HG03432 (cell line): ENCODE results near the gene ALB.

Experiments
- ATAC-seq: cut with Tn5 transposase; IDR thresholded peaks from one replicate; pipeline ENCODE4 v1.9.1; 2021; ENCODE audit warnings: mild to moderate bottlenecking, moderate library complexity; ENCODE audit not compliant: unreplicated experiment

Gene ALB

DNA sequence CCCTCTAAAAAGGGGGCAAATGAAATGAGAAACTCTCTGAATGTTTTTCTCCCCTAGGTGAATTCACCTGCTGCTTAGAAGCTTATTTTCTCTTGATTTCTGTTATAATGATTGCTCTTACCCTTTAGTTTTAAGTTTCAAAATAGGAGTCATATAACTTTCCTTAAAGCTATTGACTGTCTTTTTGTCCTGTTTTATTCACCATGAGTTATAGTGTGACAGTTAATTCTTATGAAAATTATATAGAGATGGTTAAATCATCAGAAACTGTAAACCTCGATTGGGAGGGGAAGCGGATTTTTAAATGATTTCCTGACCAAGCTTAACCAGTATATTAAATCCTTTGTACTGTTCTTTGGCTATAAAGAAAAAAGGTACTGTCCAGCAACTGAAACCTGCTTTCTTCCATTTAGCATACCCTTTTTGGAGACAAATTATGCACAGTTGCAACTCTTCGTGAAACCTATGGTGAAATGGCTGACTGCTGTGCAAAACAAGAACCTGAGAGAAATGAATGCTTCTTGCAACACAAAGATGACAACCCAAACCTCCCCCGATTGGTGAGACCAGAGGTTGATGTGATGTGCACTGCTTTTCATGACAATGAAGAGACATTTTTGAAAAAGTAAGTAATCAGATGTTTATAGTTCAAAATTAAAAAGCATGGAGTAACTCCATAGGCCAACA is 4.2 kb downstream of the ALB start:
- ATAC-seq: no peak

DNA sequence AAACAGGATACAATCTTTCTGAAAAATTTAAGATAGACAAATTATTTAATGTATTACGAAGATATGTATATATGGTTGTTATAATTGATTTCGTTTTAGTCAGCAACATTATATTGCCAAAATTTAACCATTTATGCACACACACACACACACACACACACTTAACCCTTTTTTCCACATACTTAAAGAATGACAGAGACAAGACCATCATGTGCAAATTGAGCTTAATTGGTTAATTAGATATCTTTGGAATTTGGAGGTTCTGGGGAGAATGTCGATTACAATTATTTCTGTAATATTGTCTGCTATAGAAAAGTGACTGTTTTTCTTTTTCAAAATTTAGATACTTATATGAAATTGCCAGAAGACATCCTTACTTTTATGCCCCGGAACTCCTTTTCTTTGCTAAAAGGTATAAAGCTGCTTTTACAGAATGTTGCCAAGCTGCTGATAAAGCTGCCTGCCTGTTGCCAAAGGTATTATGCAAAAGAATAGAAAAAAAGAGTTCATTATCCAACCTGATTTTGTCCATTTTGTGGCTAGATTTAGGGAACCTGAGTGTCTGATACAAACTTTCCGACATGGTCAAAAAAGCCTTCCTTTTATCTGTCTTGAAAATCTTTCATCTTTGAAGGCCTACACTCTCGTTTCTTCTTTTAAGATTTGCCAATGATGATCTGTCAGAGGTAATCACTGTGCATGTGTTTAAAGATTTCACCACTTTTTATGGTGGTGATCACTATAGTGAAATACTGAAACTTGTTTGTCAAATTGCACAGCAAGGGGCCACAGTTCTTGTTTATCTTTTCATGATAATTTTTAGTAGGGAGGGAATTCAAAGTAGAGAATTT is 5.2 kb downstream of the ALB start:
- no peak for ATAC-seq

DNA sequence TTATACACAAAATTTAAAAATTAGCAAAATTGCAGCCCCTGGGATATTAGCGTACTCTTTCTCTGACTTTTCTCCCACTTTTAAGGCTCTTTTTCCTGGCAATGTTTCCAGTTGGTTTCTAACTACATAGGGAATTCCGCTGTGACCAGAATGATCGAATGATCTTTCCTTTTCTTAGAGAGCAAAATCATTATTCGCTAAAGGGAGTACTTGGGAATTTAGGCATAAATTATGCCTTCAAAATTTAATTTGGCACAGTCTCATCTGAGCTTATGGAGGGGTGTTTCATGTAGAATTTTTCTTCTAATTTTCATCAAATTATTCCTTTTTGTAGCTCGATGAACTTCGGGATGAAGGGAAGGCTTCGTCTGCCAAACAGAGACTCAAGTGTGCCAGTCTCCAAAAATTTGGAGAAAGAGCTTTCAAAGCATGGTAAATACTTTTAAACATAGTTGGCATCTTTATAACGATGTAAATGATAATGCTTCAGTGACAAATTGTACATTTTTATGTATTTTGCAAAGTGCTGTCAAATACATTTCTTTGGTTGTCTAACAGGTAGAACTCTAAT is 6.0 kb downstream of the ALB start:
- ATAC-seq: no peak

DNA sequence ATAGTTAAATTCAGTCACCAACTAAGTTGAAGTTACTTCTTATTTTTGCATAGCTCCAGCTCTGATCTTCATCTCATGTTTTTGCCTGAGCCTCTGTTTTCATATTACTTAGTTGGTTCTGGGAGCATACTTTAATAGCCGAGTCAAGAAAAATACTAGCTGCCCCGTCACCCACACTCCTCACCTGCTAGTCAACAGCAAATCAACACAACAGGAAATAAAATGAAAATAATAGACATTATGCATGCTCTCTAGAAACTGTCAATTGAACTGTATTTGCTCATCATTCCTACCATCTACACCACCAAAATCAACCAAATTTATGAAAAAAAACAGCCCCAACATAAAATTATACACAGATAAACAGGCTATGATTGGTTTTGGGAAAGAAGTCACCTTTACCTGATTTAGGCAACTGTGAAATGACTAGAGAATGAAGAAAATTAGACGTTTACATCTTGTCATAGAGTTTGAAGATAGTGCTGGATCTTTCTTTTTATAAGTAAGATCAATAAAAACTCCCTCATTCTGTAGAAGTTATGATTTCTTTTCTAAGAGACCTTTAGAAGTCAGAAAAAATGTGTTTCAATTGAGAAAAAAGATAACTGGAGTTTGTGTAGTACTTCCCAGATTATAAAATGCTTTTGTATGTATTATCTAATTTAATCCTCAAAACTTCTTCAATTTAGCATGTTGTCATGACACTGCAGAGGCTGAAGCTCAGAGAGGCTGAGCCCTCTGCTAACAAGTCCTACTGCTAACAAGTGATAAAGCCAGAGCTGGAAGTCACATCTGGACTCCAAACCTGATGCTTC is 7.0 kb downstream of the ALB start:
- ATAC-seq: no peak

DNA sequence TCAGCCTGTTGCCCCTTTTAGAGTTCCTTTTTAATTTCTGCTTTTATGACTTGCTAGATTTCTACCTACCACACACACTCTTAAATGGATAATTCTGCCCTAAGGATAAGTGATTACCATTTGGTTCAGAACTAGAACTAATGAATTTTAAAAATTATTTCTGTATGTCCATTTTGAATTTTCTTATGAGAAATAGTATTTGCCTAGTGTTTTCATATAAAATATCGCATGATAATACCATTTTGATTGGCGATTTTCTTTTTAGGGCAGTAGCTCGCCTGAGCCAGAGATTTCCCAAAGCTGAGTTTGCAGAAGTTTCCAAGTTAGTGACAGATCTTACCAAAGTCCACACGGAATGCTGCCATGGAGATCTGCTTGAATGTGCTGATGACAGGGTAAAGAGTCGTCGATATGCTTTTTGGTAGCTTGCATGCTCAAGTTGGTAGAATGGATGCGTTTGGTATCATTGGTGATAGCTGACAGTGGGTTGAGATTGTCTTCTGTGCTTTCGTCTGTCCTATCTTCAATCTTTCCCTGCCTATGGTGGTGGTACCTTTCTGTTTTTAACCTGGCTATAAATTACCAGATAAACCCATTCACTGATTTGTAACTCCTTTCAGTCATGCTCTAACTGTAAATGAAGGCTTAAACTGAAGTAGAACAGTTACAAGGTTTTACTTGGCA is 7.8 kb downstream of the ALB start:
- ATAC-seq: no peak

DNA sequence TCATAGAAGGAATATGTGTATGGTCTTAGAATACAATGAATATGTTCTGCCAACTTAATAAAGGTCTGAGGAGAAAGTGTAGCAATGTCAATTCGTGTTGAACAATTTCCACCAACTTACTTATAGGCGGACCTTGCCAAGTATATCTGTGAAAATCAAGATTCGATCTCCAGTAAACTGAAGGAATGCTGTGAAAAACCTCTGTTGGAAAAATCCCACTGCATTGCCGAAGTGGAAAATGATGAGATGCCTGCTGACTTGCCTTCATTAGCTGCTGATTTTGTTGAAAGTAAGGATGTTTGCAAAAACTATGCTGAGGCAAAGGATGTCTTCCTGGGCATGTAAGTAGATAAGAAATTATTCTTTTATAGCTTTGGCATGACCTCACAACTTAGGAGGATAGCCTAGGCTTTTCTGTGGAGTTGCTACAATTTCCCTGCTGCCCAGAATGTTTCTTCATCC is 9.2 kb downstream of the ALB start:
- ATAC-seq: no peak

DNA sequence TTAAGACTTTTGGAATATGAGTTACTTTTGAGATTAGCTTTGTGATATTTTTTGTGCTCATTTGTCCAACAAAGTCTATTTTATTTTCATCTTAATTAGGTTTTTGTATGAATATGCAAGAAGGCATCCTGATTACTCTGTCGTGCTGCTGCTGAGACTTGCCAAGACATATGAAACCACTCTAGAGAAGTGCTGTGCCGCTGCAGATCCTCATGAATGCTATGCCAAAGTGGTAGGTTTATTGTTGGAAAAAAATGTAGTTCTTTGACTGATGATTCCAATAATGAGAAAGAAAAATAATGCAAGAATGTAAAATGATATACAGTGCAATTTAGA is 10.8 kb downstream of the ALB start:
- no peak for ATAC-seq

DNA sequence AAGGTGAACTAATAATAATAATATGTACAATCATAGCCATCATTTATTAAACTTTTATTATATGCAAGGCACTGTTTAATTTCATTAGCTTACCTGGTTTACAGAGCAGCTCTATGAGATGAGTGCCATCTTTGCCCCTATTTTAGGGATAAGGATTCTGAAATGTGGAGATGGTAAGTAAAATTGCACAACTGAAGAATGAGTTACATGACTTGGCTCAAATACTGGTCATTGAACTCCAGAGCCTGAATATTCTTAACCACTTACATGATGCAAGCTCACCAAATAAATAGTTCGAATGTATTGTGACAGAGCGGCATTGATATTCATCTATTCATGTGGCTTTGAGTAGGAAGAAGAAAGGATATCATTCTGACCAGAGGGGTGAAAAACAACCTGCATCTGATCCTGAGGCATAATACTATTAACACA is 11.7 kb downstream of the ALB start:
- ATAC-seq: no peak

DNA sequence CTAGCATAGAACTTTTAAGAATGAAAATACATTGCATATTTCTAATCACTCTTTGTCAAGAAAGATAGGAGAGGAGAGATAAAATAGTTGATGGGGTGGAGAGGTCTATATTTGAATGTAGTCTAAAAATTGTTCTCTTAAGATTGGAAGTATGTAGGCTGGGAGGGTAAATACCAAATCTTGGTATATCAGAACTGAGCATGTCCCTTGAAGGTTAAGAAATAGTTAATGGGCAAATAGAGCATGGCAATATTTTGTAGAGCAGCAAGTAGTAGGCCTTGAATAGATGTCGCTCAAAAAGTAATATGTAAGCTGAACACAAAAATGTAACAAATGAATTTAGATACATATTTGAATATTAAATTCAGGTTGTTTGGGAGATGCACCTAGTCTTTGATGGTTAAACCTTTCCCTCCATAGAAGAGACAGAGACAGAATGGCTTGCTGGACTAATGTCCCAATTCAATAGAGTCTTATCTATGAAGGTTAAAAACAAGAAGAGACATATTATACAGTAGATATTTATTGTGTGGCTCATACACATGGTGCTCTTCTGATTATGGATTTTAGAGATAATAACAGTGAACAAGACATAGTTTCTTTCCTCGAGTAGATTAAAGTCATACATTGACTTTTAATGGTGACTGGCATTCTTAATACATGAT is 12.5 kb downstream of the ALB start:
- no peak for ATAC-seq

DNA sequence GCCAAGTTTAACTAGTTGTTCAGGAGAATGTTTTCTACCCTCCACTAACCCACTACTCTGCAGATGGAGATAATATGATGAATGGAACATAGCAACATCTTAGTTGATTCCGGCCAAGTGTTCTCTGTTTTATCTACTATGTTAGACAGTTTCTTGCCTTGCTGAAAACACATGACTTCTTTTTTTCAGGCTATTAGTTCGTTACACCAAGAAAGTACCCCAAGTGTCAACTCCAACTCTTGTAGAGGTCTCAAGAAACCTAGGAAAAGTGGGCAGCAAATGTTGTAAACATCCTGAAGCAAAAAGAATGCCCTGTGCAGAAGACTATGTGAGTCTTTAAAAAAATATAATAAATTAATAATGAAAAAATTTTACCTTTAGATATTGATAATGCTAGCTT is 13.3 kb downstream of the ALB start:
- no peak for ATAC-seq

DNA sequence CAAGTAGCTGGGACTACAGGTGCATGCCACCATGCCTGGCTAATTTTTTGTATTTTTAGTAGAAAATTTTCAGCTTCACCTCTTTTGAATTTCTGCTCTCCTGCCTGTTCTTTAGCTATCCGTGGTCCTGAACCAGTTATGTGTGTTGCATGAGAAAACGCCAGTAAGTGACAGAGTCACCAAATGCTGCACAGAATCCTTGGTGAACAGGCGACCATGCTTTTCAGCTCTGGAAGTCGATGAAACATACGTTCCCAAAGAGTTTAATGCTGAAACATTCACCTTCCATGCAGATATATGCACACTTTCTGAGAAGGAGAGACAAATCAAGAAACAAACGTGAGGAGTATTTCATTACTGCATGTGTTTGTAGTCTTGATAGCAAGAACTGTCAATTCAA is 13.9 kb downstream of the ALB start:
- ATAC-seq: no peak

DNA sequence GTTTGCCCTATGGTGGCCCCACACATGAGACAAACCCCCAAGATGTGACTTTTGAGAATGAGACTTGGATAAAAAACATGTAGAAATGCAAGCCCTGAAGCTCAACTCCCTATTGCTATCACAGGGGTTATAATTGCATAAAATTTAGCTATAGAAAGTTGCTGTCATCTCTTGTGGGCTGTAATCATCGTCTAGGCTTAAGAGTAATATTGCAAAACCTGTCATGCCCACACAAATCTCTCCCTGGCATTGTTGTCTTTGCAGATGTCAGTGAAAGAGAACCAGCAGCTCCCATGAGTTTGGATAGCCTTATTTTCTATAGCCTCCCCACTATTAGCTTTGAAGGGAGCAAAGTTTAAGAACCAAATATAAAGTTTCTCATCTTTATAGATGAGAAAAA is 14.6 kb downstream of the ALB start:
- ATAC-seq: no peak

DNA sequence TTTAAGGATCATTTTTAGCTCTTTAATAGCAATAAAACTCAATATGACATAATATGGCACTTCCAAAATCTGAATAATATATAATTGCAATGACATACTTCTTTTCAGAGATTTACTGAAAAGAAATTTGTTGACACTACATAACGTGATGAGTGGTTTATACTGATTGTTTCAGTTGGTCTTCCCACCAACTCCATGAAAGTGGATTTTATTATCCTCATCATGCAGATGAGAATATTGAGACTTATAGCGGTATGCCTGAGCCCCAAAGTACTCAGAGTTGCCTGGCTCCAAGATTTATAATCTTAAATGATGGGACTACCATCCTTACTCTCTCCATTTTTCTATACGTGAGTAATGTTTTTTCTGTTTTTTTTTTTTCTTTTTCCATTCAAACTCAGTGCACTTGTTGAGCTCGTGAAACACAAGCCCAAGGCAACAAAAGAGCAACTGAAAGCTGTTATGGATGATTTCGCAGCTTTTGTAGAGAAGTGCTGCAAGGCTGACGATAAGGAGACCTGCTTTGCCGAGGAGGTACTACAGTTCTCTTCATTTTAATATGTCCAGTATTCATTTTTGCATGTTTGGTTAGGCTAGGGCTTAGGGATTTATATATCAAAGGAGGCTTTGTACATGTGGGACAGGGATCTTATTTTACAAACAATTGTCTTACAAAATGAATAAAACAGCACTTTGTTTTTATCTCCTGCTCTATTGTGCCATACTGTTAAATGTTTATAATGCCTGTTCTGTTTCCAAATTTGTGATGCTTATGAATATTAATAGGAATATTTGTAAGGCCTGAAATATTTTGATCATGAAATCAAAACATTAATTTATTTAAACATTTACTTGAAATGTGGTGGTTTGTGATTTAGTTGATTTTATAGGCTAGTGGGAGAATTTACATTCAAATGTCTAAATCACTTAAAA is 15.3 kb downstream of the ALB start:
- no peak for ATAC-seq

DNA sequence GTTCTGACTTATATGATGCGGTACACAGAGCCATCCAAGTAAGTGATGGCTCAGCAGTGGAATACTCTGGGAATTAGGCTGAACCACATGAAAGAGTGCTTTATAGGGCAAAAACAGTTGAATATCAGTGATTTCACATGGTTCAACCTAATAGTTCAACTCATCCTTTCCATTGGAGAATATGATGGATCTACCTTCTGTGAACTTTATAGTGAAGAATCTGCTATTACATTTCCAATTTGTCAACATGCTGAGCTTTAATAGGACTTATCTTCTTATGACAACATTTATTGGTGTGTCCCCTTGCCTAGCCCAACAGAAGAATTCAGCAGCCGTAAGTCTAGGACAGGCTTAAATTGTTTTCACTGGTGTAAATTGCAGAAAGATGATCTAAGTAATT is 16.5 kb downstream of the ALB start:
- no peak for ATAC-seq

DNA sequence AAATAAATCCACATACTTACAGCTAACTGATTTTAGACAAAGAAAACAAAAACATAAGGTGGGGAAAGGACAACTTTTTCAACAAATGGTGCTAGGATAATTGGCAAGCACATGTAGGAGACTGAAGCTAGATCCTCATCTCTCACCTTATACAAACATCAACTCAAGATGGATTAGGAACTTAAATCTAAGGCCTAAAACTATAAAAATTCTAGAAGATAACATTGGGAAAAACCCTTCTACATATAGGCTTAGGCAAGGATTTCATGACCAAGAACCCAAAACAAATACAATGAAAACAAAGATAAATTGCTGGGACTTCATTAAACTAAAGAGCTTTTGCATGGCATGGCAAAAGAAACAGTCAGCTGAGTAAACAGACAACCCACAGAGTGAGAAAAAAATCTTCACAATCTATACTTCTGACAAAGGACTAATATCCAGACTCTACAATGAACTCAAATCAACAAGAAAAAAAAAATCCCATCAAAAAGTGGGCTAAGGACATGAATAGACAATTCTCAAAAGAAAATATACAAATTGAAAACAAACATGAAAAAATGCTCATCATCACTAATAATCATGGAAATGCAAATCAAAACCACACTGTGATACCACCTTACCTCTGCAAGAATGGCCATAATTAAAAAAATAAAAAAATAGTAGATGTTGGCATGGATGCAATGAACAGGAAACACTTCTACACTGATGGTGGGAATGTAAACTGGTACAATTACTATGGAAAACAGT is 17.8 kb downstream of the ALB start:
- no peak for ATAC-seq

DNA sequence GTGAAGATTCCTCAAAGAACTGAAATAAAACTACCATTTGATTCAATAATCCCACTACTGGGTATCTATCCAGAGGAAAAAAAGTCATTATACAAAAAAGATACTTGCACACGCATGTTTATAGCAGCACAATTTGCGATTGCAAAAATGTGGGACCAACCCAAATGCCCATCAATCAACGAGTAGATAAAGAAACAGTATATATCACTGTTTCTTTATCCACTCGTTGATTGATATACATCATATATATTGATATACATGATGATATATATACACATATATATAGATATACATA is 18.3 kb downstream of the ALB start:
- no peak for ATAC-seq

DNA sequence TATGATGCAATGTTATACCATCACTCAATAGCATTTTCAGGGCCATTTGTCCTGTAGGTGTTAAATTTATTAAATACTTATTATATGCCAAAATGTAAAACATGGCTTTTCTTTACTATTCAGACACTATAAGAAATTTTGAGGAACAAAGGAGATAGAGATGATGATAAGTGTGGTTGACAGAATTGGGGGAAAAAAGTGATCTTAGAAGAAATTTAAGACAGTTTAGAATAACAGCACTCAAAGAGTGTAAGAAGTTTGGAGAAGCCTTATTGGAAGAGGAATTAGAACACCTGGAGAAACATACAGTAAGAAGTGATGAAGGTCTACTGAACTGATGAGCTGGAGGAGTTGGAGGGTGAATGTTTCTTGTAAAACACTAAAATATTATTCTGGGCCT is 19.1 kb downstream of the ALB start:
- no peak for ATAC-seq

DNA sequence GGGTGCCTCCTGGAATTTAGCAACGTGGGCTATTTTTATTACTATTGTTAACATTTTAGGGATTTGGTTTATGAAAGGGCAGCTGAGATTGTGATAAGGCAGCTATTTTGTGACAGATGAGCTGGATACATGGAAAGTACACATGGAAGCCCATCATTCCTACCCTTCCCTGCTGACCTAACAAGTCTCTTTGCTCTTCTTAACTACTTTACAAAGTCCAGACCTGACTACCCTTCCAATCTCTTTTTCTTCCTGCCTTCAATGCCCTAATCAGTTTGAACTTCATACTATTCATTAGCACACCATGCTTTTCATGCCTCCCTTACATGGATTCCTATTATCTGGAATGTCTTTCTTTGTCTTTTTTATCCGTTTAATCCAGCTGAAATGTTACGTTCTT is 22.6 kb downstream of the ALB start:
- no peak for ATAC-seq

DNA sequence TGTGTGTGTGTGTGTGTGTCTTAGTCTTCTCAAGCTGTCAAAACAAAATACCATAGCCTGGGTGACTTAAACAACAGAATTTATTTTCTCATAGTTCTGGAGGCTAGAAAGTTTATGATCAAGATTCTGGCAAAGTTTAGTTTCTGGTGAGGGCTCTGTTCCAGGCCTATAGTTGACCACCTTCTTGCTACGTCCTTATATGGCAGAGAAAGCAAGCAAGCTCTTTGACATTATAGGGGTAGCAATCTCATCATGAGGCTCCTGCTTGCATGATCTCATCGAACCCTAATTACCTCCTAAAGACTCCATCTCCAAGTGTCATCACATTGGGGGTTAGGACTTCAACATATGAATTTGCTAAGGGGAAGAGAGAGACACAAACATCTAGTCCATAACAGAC is 25.0 kb downstream of the ALB start:
- ATAC-seq: no peak
